RWPE2 (cell line): ENCODE results near the gene DLG2.

Source experiments
- ATAC-seq: fragments of 200-7000 bp; cut with Tn5 transposase; 3 replicates; pipeline ENCODE4 v1.9.1; 2021; ENCODE audit warnings: low read depth
- DNase-seq: peaks from one replicate; pipeline ENCODE4 v3.0.0-alpha.2; 2020; ENCODE audit warnings: low spot score
- H3K27ac ChIP-seq: fragments of 450-650 bp; 2 replicates; pipeline ENCODE4 v1.5.1; 2017; ENCODE audit warnings: mild to moderate bottlenecking; ENCODE audit not compliant: poor library complexity, severe bottlenecking
- H3K27me3 ChIP-seq: fragments of 250-450 bp; sonication (Bioruptor Pico); 2 replicates; pipeline ENCODE4 v1.5.1; 2021; ENCODE audit warnings: mild to moderate bottlenecking, moderate library complexity; ENCODE audit not compliant: insufficient read depth, poor library complexity, severe bottlenecking
- H3K36me3 ChIP-seq: fragments of 250-450 bp; sonication (Bioruptor Pico); 2 replicates; pipeline ENCODE4 v1.5.1; 2020; ENCODE audit warnings: low read depth, mild to moderate bottlenecking, moderate library complexity
- H3K4me1 ChIP-seq: fragments of 250-450 bp; sonication (Bioruptor Pico); 2 replicates; pipeline ENCODE4 v1.5.1; 2021; ENCODE audit warnings: mild to moderate bottlenecking, moderate library complexity; ENCODE audit not compliant: insufficient read depth, poor library complexity, severe bottlenecking
- H3K4me3 ChIP-seq: fragments of 250-450 bp; sonication (Bioruptor Pico); 2 replicates; pipeline ENCODE4 v1.5.1; 2021; ENCODE audit warnings: mild to moderate bottlenecking, moderate library complexity; ENCODE audit not compliant: severe bottlenecking
- H3K9me3 ChIP-seq: fragments of 250-450 bp; sonication (Bioruptor Pico); 2 replicates; pipeline ENCODE4 v1.5.1; 2021; ENCODE audit warnings: mild to moderate bottlenecking, moderate library complexity; ENCODE audit not compliant: severe bottlenecking
- CTCF ChIP-seq: fragments of 450-650 bp; IDR thresholded peaks from one replicate; pipeline ENCODE4 v1.5.1; 2017; ENCODE audit warnings: mild to moderate bottlenecking, moderate library complexity; ENCODE audit not compliant: poor library complexity, severe bottlenecking

Gene DLG2

GRCh38 chr11:84408946-84409411 is 1218.2 kb downstream of the DLG2 start:
- DNase-seq (no peak), ATAC-seq (peak; percentile 50; the same call in 1 of the 3 replicates)
- Histone ChIP-seq H3K36me3 (no peaks in the 10 kb centered on the region), H3K27ac (no peak overlapping the region), H3K9me3 (no peaks in the 10 kb centered on the region), H3K4me1 (no peaks in the 10 kb centered on the region), H3K27me3 (no peaks in the 10 kb centered on the region), H3K4me3 (no peak overlapping the region)
- TF ChIP-seq CTCF: no peak

GRCh38 chr11:84407091-84407490 is 1220.1 kb downstream of the DLG2 start:
- H3K4me3 ChIP-seq: no peak overlapping the region
- no peaks in the 10 kb centered on the region for H3K27me3 ChIP-seq
- no peak for TF ChIP-seq CTCF
- no peaks in the 10 kb centered on the region for H3K9me3 ChIP-seq
- H3K4me1 ChIP-seq: no peaks in the 10 kb centered on the region
- no peak for ATAC-seq
- no peak for DNase-seq
- H3K36me3 ChIP-seq: no peaks in the 10 kb centered on the region
- no peak overlapping the region for H3K27ac ChIP-seq

DNA sequence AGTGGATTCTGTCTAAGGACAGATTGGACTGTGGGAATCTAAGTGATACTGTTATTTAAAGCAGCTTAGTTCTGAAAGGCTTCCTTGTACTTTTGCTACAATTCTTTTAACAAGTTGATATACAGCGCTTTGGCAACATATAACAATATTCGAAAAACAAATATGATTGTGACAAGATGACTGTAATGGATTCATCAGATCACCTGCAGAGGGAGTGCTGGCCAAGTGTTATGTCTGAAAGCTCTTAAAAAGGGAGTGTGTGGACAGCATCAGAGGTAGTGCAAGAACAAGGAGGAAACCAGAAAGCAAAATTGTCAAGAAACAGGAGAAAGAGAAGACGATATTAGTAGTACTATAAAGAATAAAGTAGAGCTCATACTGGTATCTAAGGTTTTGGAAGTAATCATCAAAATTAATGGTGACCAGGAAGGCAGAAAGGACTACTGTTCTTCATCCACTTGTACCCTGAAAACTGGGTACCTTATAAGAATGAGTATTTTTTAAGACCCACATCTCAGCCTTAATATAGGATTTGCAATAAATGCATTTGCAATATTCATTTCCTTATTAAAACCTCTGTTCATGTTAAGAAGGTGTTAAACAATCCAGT is 1229.0 kb downstream of the DLG2 start:
- Histone ChIP-seq H3K9me3 (no peaks in the 10 kb centered on the region), H3K4me1 (no peaks in the 10 kb centered on the region), H3K27me3 (no peaks in the 10 kb centered on the region), H3K27ac (no peak overlapping the region), H3K4me3 (no peak overlapping the region), H3K36me3 (no peaks in the 10 kb centered on the region)
- peak; percentile 44 for TF ChIP-seq CTCF
- DNase-seq (no peak), ATAC-seq (no peak)

DNA sequence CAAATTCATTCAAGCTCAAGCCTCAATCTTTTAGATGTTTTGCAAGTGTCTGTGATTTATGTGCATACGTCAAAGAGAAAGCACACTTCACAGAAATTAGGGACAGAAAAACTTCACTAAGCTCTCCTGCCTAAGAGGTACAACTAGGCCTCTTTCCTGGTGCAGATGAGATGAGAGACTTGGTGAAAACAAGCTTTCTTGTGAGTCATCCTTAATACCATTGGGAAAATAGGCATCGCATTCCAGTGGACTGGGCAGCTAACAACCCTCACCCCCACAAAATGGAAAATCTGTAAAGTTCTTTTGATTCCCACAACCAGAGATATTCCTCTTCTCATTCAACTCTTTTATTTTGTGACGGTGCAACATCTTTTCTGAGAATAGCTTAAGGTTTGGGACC is 1230.6 kb downstream of the DLG2 start:
- no peak for TF ChIP-seq CTCF
- Histone ChIP-seq H3K27ac (no peak overlapping the region), H3K9me3 (no peaks in the 10 kb centered on the region), H3K4me3 (no peak overlapping the region), H3K27me3 (no peaks in the 10 kb centered on the region), H3K36me3 (no peaks in the 10 kb centered on the region), H3K4me1 (no peaks in the 10 kb centered on the region)
- DNase-seq (no peak), ATAC-seq (no peak)

- no peaks in the 10 kb centered on the region for H3K9me3 ChIP-seq
- H3K27me3 ChIP-seq: no peaks in the 10 kb centered on the region
- DNase-seq (no peak), ATAC-seq (peak; percentile 70; the same call in 2 of the 3 replicates)
- H3K36me3 ChIP-seq: no peaks in the 10 kb centered on the region
- H3K27ac ChIP-seq: no peak overlapping the region
- no peaks in the 10 kb centered on the region for H3K4me1 ChIP-seq
- peak; percentile 12 for TF ChIP-seq CTCF
- H3K4me3 ChIP-seq: no peak overlapping the region
Measured at GRCh38 chr11:84390441-84391078, 1236.6 kb downstream of the DLG2 start.
